HUES64 (cell line): ENCODE results near the gene LRRC7.

Experiments
- H3K27ac ChIP-seq: 2 replicates; pipeline ENCODE4 v1.7.0; 2013; ENCODE audit warnings: low read depth, low read length, inconsistent platforms
- H3K27me3 ChIP-seq: 2 replicates; pipeline ENCODE4 v1.6.1; 2013; ENCODE audit warnings: mild to moderate bottlenecking, low read length; ENCODE audit not compliant: insufficient read depth
- H3K36me3 ChIP-seq: 2 replicates; pipeline ENCODE4 v1.6.1; 2013; ENCODE audit warnings: mild to moderate bottlenecking, low read length; ENCODE audit not compliant: insufficient read depth
- H3K4me1 ChIP-seq: 2 replicates; pipeline ENCODE4 v1.6.1; 2013; ENCODE audit warnings: mild to moderate bottlenecking, low read length, moderate library complexity; ENCODE audit not compliant: insufficient read depth
- H3K4me3 ChIP-seq: 2 replicates; pipeline ENCODE4 v1.5.1; 2013; ENCODE audit warnings: mild to moderate bottlenecking, low read length, moderate library complexity
- H3K9ac ChIP-seq: 2 replicates; pipeline ENCODE4 v1.6.1; 2013; ENCODE audit warnings: mild to moderate bottlenecking, low read depth, low read length
- H3K9me3 ChIP-seq: 2 replicates; pipeline ENCODE4 v1.6.1; 2013; ENCODE audit warnings: low read depth, low read length; ENCODE audit not compliant: insufficient read depth
- WGBS: fragments of 150-250, 120-280 bp; methylation state at CpG from one replicate; pipeline ENCODE4 v1.1.7; 2013; ENCODE audit warnings: missing lambda C conversion rate; 5-methylcytosine and 5-hydroxymethylcytosine counted together

Gene LRRC7

DNA sequence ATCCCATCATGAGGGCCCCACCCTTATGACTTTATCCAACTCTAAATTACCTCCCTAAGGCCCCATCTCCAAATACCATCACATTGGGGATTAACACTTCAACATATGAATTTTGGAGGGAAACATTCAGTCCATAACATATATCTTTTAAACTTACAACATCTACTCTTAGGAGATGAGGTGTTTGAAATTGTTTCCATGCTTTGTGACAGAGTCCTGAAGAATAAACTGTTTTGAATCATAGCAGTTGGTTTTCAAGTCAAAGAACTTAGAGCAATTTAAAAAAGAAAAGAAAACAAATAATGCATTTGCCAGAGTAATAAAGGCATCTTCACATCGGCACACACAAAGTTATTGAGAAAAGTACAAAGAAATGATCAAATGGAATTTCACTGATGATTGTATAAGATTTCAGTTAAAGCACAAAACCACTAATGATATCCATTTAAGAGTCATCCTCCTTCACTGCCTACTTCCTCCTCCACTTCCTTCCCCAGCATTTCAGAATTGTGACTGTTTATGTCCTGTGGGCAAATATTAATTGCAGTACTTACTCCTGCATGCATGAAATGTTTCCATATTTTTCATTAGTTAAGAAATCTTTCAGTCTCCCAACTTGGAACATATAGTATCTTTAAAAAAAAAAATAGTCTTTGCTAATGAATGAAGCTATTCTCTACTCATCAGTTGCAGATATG, 435.6 kb downstream of the LRRC7 start:
- no peak overlapping the region for H3K9ac ChIP-seq
- no peaks in the 10 kb centered on the region for H3K27me3 ChIP-seq
- no peaks in the 10 kb centered on the region for H3K9me3 ChIP-seq
- no peaks in the 10 kb centered on the region for H3K36me3 ChIP-seq
- 100% methylated on average over 1 of the region's 1 CpG for WGBS
- H3K27ac ChIP-seq = no peak overlapping the region
- no peak overlapping the region for H3K4me3 ChIP-seq
- H3K4me1 ChIP-seq = no peaks in the 10 kb centered on the region

DNA sequence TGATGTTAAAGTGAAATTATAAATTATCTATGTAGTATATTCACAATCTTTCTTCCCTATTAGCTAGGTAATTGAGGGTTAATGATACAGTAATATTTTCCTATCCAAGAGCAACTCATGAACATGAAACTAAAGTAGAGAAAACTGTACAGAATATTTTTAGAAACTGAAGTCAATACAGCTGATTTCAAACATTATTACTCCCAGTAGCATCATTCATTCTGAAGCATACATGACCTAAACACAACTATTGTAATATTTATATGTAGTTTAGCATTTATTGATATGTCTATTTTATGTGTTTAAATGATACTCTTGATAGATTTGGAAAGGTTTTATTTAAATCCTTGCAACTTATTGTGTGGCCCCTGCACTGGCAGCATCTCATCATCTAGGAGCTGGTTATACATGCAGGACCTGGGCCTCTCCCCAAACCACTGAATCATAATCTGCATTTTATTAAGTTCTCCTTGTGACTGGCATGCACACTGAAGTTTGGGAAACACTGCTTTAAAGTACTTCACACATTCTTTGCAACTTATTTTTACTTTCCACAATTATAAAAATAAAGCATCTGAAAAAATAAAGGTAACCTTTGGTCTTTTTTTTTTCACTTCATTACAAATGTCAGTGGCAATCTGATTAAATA, 437.8 kb downstream of the LRRC7 start:
- Histone ChIP-seq H3K4me3 (no peak overlapping the region), H3K9ac (no peak overlapping the region), H3K36me3 (no peaks in the 10 kb centered on the region), H3K27ac (no peak overlapping the region), H3K4me1 (no peaks in the 10 kb centered on the region), H3K27me3 (no peaks in the 10 kb centered on the region), H3K9me3 (no peaks in the 10 kb centered on the region)

DNA sequence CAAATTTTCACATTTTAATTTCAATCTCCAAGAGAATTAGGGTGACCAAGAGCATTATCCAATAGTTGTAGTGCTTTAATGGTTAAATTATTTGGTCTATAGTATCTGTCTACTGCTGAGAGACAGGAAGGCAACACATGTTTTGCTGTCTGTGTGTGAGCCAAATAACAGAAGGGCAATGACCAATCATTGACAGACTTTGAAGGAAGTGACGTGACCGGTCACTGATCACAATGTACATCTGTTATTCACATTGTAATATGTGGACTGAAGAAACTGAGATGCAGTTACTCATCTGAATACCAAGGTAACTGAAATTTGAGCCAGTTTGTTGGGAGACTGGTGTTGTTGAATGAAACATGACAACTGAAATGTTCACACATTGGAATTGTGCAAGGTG, 440.9 kb downstream of the LRRC7 start:
- Histone ChIP-seq H3K9ac (no peak overlapping the region), H3K4me3 (no peak overlapping the region), H3K9me3 (no peaks in the 10 kb centered on the region), H3K36me3 (no peaks in the 10 kb centered on the region), H3K27me3 (no peaks in the 10 kb centered on the region), H3K4me1 (no peaks in the 10 kb centered on the region), H3K27ac (no peak overlapping the region)
- 96% methylated on average over 2 of the region's 2 CpGs for WGBS

DNA sequence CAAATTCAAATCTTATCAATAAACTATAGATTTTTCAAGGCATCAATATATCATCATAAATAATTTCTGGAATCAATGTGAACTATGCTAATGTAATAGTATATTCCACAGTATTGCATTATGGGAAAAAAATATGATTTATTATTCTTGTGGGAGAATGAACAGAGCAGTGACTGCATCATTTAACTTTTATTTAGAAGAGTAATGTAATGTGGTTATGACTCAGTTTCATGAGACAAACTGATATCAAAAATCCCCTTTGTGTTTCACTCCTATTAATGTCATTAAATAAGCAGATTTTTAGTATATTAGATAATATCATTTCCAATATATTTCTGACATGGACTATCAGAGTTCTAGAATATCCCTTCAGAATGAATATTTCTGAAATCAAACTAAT, 450.0 kb downstream of the LRRC7 start:
- Histone ChIP-seq H3K9me3 (no peaks in the 10 kb centered on the region), H3K27ac (no peak overlapping the region), H3K27me3 (no peaks in the 10 kb centered on the region), H3K9ac (no peak overlapping the region), H3K4me1 (no peaks in the 10 kb centered on the region), H3K36me3 (no peaks in the 10 kb centered on the region), H3K4me3 (no peak overlapping the region)

DNA sequence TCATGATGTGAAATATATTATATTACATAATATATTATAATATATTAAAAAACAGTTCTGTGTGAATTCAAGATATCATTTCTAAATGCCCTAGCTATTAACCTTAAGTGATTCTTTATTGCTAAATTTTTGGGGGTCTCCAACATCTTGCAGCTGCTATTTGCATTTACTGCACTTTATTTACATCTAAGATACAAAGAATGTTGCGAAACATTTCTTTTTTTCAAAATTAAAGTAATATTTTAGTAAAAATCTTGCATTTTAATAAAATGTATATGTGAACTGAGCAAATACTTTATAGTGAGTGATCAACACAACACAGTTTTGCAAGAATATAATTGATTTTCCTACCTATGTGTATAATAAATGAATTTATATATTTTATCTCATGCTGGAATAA, 456.6 kb downstream of the LRRC7 start:
- WGBS = no CpG with 5 or more reads among the region's 1 CpG
- Histone ChIP-seq H3K4me1 (no peaks in the 10 kb centered on the region), H3K36me3 (no peaks in the 10 kb centered on the region), H3K9ac (no peak overlapping the region), H3K27me3 (no peaks in the 10 kb centered on the region), H3K27ac (no peak overlapping the region), H3K4me3 (no peak overlapping the region), H3K9me3 (no peaks in the 10 kb centered on the region)

DNA sequence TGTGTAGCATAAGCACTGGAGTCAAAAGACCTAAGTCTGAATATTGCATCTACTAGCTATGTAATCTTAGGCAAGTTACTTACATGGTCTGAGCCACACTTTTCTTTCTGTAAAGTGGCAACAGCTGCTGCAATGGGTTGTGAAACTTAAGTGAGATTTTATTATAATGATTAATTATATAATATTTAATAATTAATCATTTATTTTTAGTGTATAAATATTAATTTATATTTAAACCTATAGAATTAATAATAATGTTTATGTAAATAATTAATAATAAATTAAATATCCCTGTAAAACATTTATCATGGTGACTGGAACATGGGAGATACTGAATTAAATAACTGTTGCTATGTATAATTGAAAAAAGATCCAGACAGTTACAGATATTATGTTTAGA, 457.3 kb downstream of the LRRC7 start:
- H3K4me1 ChIP-seq = no peaks in the 10 kb centered on the region
- no peaks in the 10 kb centered on the region for H3K9me3 ChIP-seq
- H3K4me3 ChIP-seq = no peak overlapping the region
- H3K9ac ChIP-seq = no peak overlapping the region
- H3K27ac ChIP-seq = no peak overlapping the region
- H3K27me3 ChIP-seq = no peaks in the 10 kb centered on the region
- no peaks in the 10 kb centered on the region for H3K36me3 ChIP-seq

DNA sequence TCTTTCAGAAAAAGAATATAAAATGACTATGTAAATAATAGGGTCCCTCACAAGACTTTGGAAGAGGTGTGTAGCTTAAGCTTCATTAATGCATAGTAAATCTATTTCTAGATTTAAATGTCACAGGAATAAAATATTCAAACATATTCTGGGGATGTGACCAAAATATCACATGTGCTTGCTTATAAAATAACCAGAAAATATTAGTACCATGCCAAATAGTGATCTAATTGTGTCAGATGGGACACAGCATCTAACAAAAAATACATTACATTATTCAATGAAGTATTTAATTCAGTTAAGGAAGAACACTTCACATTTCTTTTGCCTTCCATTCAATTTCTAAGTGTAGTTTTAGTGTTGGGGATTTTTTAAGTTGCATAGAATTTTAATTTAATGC, 458.1 kb downstream of the LRRC7 start:
- Histone ChIP-seq H3K4me3 (no peak overlapping the region), H3K27ac (no peak overlapping the region), H3K27me3 (no peaks in the 10 kb centered on the region), H3K36me3 (no peaks in the 10 kb centered on the region), H3K9me3 (no peaks in the 10 kb centered on the region), H3K4me1 (no peaks in the 10 kb centered on the region), H3K9ac (no peak overlapping the region)

DNA sequence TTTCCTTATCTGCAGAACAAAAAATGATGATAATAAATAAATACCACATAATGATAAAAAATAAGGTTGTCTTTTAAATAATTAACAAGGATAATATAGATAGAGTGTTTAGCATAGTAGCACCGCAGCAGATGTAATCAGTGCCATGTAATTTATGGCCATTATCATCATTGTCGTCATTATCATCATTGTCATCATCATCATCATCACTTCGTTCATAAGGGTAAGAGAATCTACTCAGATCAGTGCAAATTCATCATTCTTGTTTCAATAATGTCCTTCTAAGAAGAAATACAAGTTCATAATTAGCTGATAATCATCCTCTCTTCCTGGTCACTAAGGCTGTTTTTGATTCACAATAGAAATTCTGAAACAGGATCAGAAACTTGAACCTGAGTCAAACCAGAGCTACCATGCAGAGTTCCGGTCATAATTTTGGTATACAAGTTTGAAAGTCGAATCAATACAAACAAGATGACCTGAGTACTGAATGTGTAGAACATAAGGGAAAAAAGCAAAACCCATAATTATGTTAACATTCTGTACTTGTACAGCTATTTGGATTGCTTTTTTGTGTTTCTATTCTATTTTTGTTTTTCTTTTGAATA, 465.6 kb downstream of the LRRC7 start:
- Histone ChIP-seq H3K9ac (no peak overlapping the region), H3K27ac (no peak overlapping the region), H3K4me1 (peaks cover 15% of the 10 kb centered on the region), H3K9me3 (no peaks in the 10 kb centered on the region), H3K36me3 (no peaks in the 10 kb centered on the region), H3K27me3 (no peaks in the 10 kb centered on the region), H3K4me3 (no peak overlapping the region)
- 88% methylated on average over 5 of the region's 5 CpGs for WGBS

DNA sequence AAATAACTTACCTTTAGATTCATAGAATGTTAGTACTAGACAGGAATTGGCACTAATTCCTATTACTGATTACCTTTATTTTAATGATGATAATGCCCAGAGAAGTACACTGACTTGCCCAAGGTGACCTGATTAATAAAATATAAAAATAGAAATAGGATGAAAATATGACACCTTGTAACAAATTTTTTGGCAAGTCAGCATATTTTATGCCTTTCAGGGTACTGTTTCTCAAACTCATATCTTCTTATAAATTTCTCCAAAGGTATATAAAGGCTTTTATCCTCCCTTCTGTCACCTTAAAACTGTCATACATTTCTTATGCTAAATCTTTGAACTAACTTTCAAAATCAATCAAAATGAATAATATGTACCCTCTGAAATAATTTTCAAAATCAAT, 466.2 kb downstream of the LRRC7 start:
- Histone ChIP-seq H3K9me3 (no peaks in the 10 kb centered on the region), H3K27ac (no peak overlapping the region), H3K36me3 (no peaks in the 10 kb centered on the region), H3K4me1 (peaks cover 15% of the 10 kb centered on the region), H3K27me3 (no peaks in the 10 kb centered on the region), H3K9ac (no peak overlapping the region), H3K4me3 (no peak overlapping the region; the same call in 1 of the 2 replicates)

DNA sequence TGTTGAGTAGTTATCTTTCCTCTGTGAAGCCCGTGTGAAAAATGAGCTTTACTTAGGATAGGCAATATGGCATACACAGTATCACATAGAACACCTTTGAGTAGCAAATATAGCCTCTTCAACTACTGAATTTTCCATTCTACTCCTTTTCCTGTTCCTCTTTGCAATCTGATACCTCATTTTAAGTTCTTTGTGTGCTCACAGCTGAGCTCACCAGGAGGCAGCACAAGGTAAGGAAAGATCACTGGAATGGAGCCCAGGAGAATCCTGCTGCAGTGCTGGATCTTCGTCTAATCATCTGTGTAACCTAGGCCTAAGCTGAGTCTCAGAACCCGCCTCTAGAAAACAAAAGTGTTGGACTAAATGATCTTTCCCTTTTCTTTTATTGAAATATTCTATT, 466.7 kb downstream of the LRRC7 start:
- Histone ChIP-seq H3K36me3 (no peaks in the 10 kb centered on the region), H3K4me3 (no peak overlapping the region; the same call in 1 of the 2 replicates), H3K9ac (no peak overlapping the region), H3K27ac (no peak overlapping the region), H3K9me3 (no peaks in the 10 kb centered on the region), H3K4me1 (peaks cover 15% of the 10 kb centered on the region), H3K27me3 (no peaks in the 10 kb centered on the region)
- WGBS = 14% methylated on average over 3 of the region's 3 CpGs

DNA sequence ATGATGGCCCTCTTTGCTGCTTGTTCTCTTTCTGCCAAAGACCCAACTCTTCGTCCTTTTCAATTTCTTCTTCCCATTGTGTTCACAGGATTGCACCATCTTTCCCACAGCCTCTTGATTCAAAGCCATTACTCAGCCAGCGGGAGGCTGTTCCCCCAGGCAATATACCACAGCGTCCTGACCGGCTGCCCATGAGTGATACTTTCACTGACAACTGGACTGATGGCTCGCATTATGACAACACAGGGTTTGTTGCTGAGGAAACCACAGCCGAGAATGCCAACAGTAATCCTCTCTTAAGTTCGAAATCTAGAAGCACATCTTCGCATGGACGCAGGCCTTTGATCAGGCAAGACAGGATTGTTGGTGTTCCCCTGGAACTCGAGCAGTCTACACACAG, 470.3 kb downstream of the LRRC7 start:
- Histone ChIP-seq H3K4me1 (peaks cover 15% of the 10 kb centered on the region), H3K36me3 (no peaks in the 10 kb centered on the region), H3K9me3 (no peaks in the 10 kb centered on the region), H3K27me3 (no peaks in the 10 kb centered on the region), H3K27ac (no peak overlapping the region), H3K9ac (no peak overlapping the region), H3K4me3 (no peak overlapping the region)
- WGBS = 73% methylated on average over 10 of the region's 10 CpGs
